K562 (cell line): ENCODE results near the gene AKT3. TPM values are rescaled to one million over a fixed set of nuclear protein-coding genes. Genes with fewer than 3 reads are reported as not detected.
A peak's percentile ranks its signal among the peaks of the same experiment; 100 is the strongest.

Experiments used
- ATAC-seq: fragments of 200-7000 bp; cut with Tn5 transposase; 3 replicates; pipeline ENCODE4 v1.9.1; 2020; ENCODE audit warnings: moderate library complexity
- BruUV-seq: library from RNA; stranded (reverse); fragments of 400-500 nt; replicated peaks from 2 replicates; lab custom pipeline; 2021; lab: Mats Ljungman, UMichigan
- CTCF ChIA-PET: fragments of 300-600 bp; formaldehyde crosslinking; extraction: SDS; loops from one replicate; lab custom pipeline; 2021; ENCODE audit warnings: low intra/inter-chr PET ratio; lab: Yijun Ruan, JAX
- POLR2A ChIA-PET: fragments of 300-600, 350-650 bp; sonication (Branson Sonifier 250); formaldehyde crosslinking; extraction: SDS; loops from one replicate; lab custom pipeline; 2021; ENCODE audit warnings: antibody characterized with exemption, inconsistent platforms; lab: Yijun Ruan, JAX
- DNase-seq, 4 experiments: peaks; one replicate each; pipeline versions ENCODE4 v3.0.0 to v3.0.0-alpha.2; 2011 to 2018; ENCODE audit warnings: low spot score in 3 of 4, mixed read lengths in 3 of 4; ENCODE audit errors: extremely low read depth in 1 of 4
- FAIRE-seq: peaks from 2 replicates; lab custom pipeline; 2011; peaks lifted over from hg19 to GRCh38; lab: Jason Lieb, UNC
- H2AFZ ChIP-seq: 2 replicates; pipeline ENCODE4 v1.6.0; 2011; ENCODE audit warnings: low read depth, low read length, control low read depth, inconsistent platforms
- H3K27ac ChIP-seq: fragments of 200-600 bp; 3 replicates; pipeline ENCODE4 v1.8.0; 2011; ENCODE audit warnings: low read depth, mild to moderate bottlenecking, control low read depth, inconsistent platforms, low read length, moderate library complexity, mixed read lengths; ENCODE audit errors: extremely low read depth
- H3K27me3 ChIP-seq, 2 experiments: fragments of 300-600 bp in 1 of 2; 2 replicates in 1 of 2; 3 replicates in 1 of 2; pipeline versions ENCODE4 v1.6.0 to v1.8.0; 2011; ENCODE audit warnings: inconsistent platforms in 2 of 2, low read length in 2 of 2, mild to moderate bottlenecking in 1 of 2, mixed read lengths in 1 of 2, moderate library complexity in 1 of 2; ENCODE audit not compliant: control insufficient read depth in 2 of 2, insufficient read depth in 2 of 2
- H3K36me3 ChIP-seq: fragments of 300-600 bp; 3 replicates; pipeline ENCODE4 v1.8.0; 2011; ENCODE audit warnings: mild to moderate bottlenecking, low read length, inconsistent platforms; ENCODE audit not compliant: control insufficient read depth, insufficient read depth
- H3K4me1 ChIP-seq, 2 experiments: fragments of 200-600 bp in 1 of 2; replicated peaks in 1 of 2; 2 replicates in 1 of 2; 3 replicates in 1 of 2; pipeline versions ENCODE4 v1.5.1 to v1.8.0; 2011; ENCODE audit warnings: inconsistent platforms in 2 of 2, low read length in 2 of 2, mild to moderate bottlenecking in 1 of 2, mixed read lengths in 1 of 2, moderate library complexity in 1 of 2; ENCODE audit not compliant: control insufficient read depth in 2 of 2, insufficient read depth in 2 of 2
- H3K4me2 ChIP-seq: 2 replicates; pipeline ENCODE4 v1.6.1; 2011; ENCODE audit warnings: low read length, control low read depth, inconsistent platforms, mixed read lengths; ENCODE audit not compliant: insufficient read depth
- H3K4me3 ChIP-seq: fragments of 200-600 bp; sonication (generic), shearing (Covaris generic); 2 replicates; pipeline ENCODE4 v1.5.1; 2016; ENCODE audit warnings: control low read depth, inconsistent platforms
- H3K79me2 ChIP-seq: fragments of 200-600 bp; 3 replicates; pipeline ENCODE4 v1.8.0; 2011; ENCODE audit warnings: low read length, inconsistent platforms; ENCODE audit not compliant: control insufficient read depth, insufficient read depth
- H3K9ac ChIP-seq, 2 experiments: 2 replicates each; pipeline versions ENCODE4 v1.6.0 to v1.6.1; 2011; ENCODE audit warnings: low read depth in 2 of 2, low read length in 2 of 2, control low read depth in 1 of 2, inconsistent platforms in 1 of 2, mild to moderate bottlenecking in 1 of 2, mixed read lengths in 1 of 2; ENCODE audit not compliant: insufficient read depth in 1 of 2
- H3K9me1 ChIP-seq: one replicate; pipeline ENCODE4 v1.6.0; 2011; ENCODE audit warnings: inconsistent platforms, mild to moderate bottlenecking, low read length, moderate library complexity; ENCODE audit not compliant: control insufficient read depth, insufficient read depth
- H3K9me3 ChIP-seq: replicated peaks from 2 replicates; pipeline ENCODE4 v1.5.1; 2011; ENCODE audit warnings: low read depth, low read length, inconsistent platforms; ENCODE audit not compliant: control insufficient read depth, insufficient read depth
- H4K20me1 ChIP-seq: replicated peaks from 2 replicates; pipeline ENCODE4 v1.6.1; 2011; ENCODE audit warnings: low read length, inconsistent platforms, mixed read lengths; ENCODE audit not compliant: control insufficient read depth, insufficient read depth
- CBX2 ChIP-seq: fragments of 200-600 bp; sonication (generic); IDR thresholded peaks from one replicate; pipeline ENCODE4 v1.6.1; 2012; ENCODE audit warnings: mild to moderate bottlenecking, low read length, inconsistent platforms; ENCODE audit not compliant: insufficient read depth, poor library complexity, severe bottlenecking
- CBX8 ChIP-seq: fragments of 200-600 bp; sonication (generic); IDR thresholded peaks from 2 replicates; pipeline ENCODE4 v1.6.1; 2012; ENCODE audit warnings: borderline replicate concordance, mixed run types, low read depth, mild to moderate bottlenecking, moderate library complexity, mixed read lengths, low read length, control low read depth, inconsistent platforms; ENCODE audit not compliant: poor library complexity, severe bottlenecking; ENCODE audit errors: extremely low read depth
- WGBS: fragments of 100-300 bp; shearing (Covaris generic); methylation state at CpG from one replicate; pipeline ENCODE4 v1.1.6; 2016; ENCODE audit warnings: low coverage, mixed read lengths; ENCODE audit not compliant: insufficient coverage; ENCODE audit errors: missing lambda C conversion rate; 5-methylcytosine and 5-hydroxymethylcytosine counted together
- in situ Hi-C: fragments of 300-500 bp; cut with MboI; formaldehyde crosslinking; loops from 4 replicates; pipeline ENCODE4 v1.15.0; 2018; ENCODE audit warnings: inconsistent platforms, mixed read lengths
- intact Hi-C: fragments of 100-400 bp; cut with micrococcal nuclease; formaldehyde crosslinking; loops from 2 replicates; pipeline ENCODE4 v1.14.2; 2022
- polyA plus RNA-seq, 8 experiments: library from polyadenylated mRNA; depleted of rRNA in 4 of 8; stranded (reverse) in 5 of 8; unstranded in 3 of 8; fragments of >200 nt; fragmentation: Nextera tagmentation in 2 of 8; fragmentation: Illumina TruSeq in 1 of 8; extraction: Ambion mirVana in 2 of 8; extraction: Trizol in 1 of 8; gene quantifications; 2 replicates each; pipeline versions ENCODE4 v1.2.1 to v1.2.3, GENCODE V29; 2011 to 2014; ENCODE audit warnings: inconsistent platforms in 1 of 8, missing spikeins in 1 of 8
- total RNA-seq, 7 experiments: library from RNA; depleted of rRNA in 6 of 7; stranded (reverse); fragments of >200 nt in 6 of 7; fragmentation: Illumina TruSeq in 2 of 7; extraction: Trizol in 2 of 7; gene quantifications; 2 replicates each; pipeline versions ENCODE4 v1.2.1 to v1.2.3, GENCODE V29; 2011 to 2021; ENCODE audit warnings: low replicate concordance in 1 of 7
- TF ChIP-seq, protein P1 (sequence below): sonication (generic); formaldehyde crosslinking; IDR thresholded peaks from 2 replicates; pipeline ENCODE4 v1.5.0; 2020; ENCODE audit warnings: missing genetic modification reagents

The AKT3 gene
- total and polyA plus RNA-seq, 9 of the 15 experiments (the other 6 are each of a cell fraction or from before 2014, with no cell fraction given): 0.04 to 0.54 (median 0.18) TPM; not detected in 1

- in situ Hi-C loops: no loop called here
- ChIA-PET CTCF (no interaction called here), POLR2A (no interaction called here)
- Histone ChIP-seq H3K27ac (no peak overlapping the region), H4K20me1 (no peaks in the 10 kb centered on the region), H3K9me1 (no peaks in the 10 kb centered on the region), H3K9ac (no peak overlapping the region), H2AFZ (no peak overlapping the region), H3K27me3 (peaks cover 4 to 6% of the 10 kb centered on the region in 2 experiments; a peak in 3 of 5 replicates), H3K79me2 (no peaks in the 10 kb centered on the region), H3K36me3 (no peaks in the 10 kb centered on the region), H3K4me2 (no peak overlapping the region), H3K4me3 (no peak overlapping the region), H3K9me3 (no peaks in the 10 kb centered on the region), H3K4me1 (peaks cover 4 to 17% of the 10 kb centered on the region in 2 experiments; a peak in 3 of 5 replicates)
- 3% methylated on average over 5 of the region's 5 CpGs for WGBS
- FAIRE-seq (peak; percentile 23), ATAC-seq (no peak), DNase-seq (no peak)
- TF ChIP-seq, protein P1, sequence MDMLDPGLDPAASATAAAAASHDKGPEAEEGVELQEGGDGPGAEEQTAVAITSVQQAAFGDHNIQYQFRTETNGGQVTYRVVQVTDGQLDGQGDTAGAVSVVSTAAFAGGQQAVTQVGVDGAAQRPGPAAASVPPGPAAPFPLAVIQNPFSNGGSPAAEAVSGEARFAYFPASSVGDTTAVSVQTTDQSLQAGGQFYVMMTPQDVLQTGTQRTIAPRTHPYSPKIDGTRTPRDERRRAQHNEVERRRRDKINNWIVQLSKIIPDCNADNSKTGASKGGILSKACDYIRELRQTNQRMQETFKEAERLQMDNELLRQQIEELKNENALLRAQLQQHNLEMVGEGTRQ (CRISPR knock-in tag): no peak
- TF ChIP-seq CBX2: peak; percentile 76
- TF ChIP-seq CBX8: peak; percentile 92
- intact Hi-C loops: no loop called here
- no TSS peak for BruUV-seq
Measured at GRCh38 chr1:243848165-243848857, 1.7 kb downstream of the AKT3 start.
